CD4-positive, alpha-beta T cell treated with Interleukin-17A for 4 hours (primary cell): Measurements from ENCODE around the gene PDLIM3.
"Not testable (repeated sequence)": the region's sequence is repeated elsewhere in the genome, so short reads cannot be mapped to it uniquely, and the experiment has no call there.

ENCODE experiments used
- DNase-seq: peaks from one replicate; pipeline ENCODE4 v3.0.0-alpha.2; 2020; ENCODE audit warnings: mixed read lengths

PDLIM3 gene

GRCh38 chr4:185534866-185535611 is at the start of gene PDLIM3:
Gene PDLIM3, minus strand, starts transcription at chr4:185535507. Its CDS starts 73 bp downstream, at chr4:185535434.
- DNase-seq = peak; percentile 7

- no peak for DNase-seq
These were observed 48.5 kb upstream of the PDLIM3 start for GRCh38 chr4:185583813-185584212.

GRCh38 chr4:185582651-185583400 is 47.5 kb upstream of the PDLIM3 start:
- DNase-seq = no peak

GRCh38 chr4:185580699-185581098 is 45.4 kb upstream of the PDLIM3 start:
- no peak for DNase-seq

GRCh38 chr4:185578284-185578683 is 43.0 kb upstream of the PDLIM3 start:
- no peak for DNase-seq

GRCh38 chr4:185576962-185577950 is 41.9 kb upstream of the PDLIM3 start:
- DNase-seq = no peak

- DNase-seq = no peak
These were observed 41.1 kb upstream of the PDLIM3 start for GRCh38 chr4:185576314-185576961.

- DNase-seq = no peak
These were observed 38.4 kb upstream of the PDLIM3 start for GRCh38 chr4:185573651-185574199.

- no peak for DNase-seq
These were observed 35.4 kb upstream of the PDLIM3 start for GRCh38 chr4:185570727-185571126.

GRCh38 chr4:185567381-185568376 is 32.4 kb upstream of the PDLIM3 start:
- no peak for DNase-seq

- DNase-seq = no peak
These were observed 31.7 kb upstream of the PDLIM3 start for GRCh38 chr4:185566972-185567371.

GRCh38 chr4:185566425-185566824 is 31.1 kb upstream of the PDLIM3 start:
- DNase-seq = no peak

GRCh38 chr4:185565696-185566095 is 30.4 kb upstream of the PDLIM3 start:
- DNase-seq = no peak

GRCh38 chr4:185564349-185564748 is 29.0 kb upstream of the PDLIM3 start:
- no peak for DNase-seq

GRCh38 chr4:185562531-185562930 is 27.2 kb upstream of the PDLIM3 start:
- DNase-seq = no peak

GRCh38 chr4:185560316-185560715 is 25.0 kb upstream of the PDLIM3 start:
- DNase-seq = no peak

GRCh38 chr4:185559915-185560281 is 24.6 kb upstream of the PDLIM3 start:
- no peak for DNase-seq

- not testable (repeated sequence) for DNase-seq
These were observed 24.1 kb upstream of the PDLIM3 start for GRCh38 chr4:185559251-185559914.

GRCh38 chr4:185554365-185555126 is 19.2 kb upstream of the PDLIM3 start:
- DNase-seq = no peak

GRCh38 chr4:185552254-185552653 is 16.9 kb upstream of the PDLIM3 start:
- DNase-seq = no peak
